ENCODE data around the gene SCN1B.
"Not testable (repeated sequence)": the region's sequence is repeated elsewhere in the genome, so short reads cannot be mapped to it uniquely, and the experiment has no call there.

The SCN1B gene

GRCh38 chr19:34994286-34994642 lies 36.0 kb upstream of the SCN1B start:
- no peaks in the 10 kb centered on the region for H3K27me3 ChIP-seq
- TF ChIP-seq Cebpa-rat (IDR thresholded peaks at IDR 0.05): no peak
- no peaks in the 10 kb centered on the region for H4K20me1 ChIP-seq
- H3K27ac ChIP-seq: no peak overlapping the region
- H3K9me3 ChIP-seq: peaks cover 32% of the 10 kb centered on the region
- no peak overlapping the region for H3K9ac ChIP-seq
- no peak overlapping the region for H3K4me3 ChIP-seq
- peaks cover 5% of the 10 kb centered on the region; the same call in 1 of the 2 replicates for H3K36me3 ChIP-seq
- no peak overlapping the region for H3K4me2 ChIP-seq
- peaks cover 41% of the 10 kb centered on the region for H3K4me1 ChIP-seq

- H3K9ac ChIP-seq: no peak overlapping the region
- H4K20me1 ChIP-seq: no peaks in the 10 kb centered on the region
- no peaks in the 10 kb centered on the region for H3K27me3 ChIP-seq
- peaks cover 41% of the 10 kb centered on the region for H3K4me1 ChIP-seq
- no peak overlapping the region for H3K4me2 ChIP-seq
- no peak for TF ChIP-seq Cebpa-rat (IDR thresholded peaks at IDR 0.05)
- 0 out of 2 replicates have a peak overlapping the region, but pooled peaks have one; percentile 12 for H3K4me3 ChIP-seq
- H3K36me3 ChIP-seq: peaks cover 5% of the 10 kb centered on the region; the same call in 1 of the 2 replicates
- peaks cover 32% of the 10 kb centered on the region for H3K9me3 ChIP-seq
- no peak overlapping the region; the same call in 1 of the 2 replicates for H3K27ac ChIP-seq
Measured at GRCh38 chr19:34994643-34995541, 35.4 kb upstream of the SCN1B start.

DNA sequence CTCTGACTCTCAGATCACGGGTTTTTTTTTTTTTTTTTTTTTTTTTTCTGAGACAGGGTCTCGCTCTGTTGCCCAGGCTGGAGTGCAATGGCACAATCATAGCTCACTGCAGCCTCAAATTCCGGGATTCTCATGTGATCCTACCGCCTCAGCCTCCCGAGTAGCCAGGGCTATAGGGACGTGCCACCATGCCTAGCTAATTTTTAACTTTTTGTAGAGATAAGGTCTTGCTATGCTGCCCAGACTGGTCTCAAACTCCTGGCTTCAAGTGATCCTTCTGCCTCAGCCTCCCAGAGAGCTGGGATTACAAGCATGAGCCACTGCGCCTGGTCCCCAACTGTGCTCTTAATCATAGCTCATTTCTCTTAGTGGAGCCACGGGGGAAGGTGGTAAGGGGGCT lies 34.7 kb upstream of the SCN1B start:
- peaks cover 32% of the 10 kb centered on the region for H3K9me3 ChIP-seq
- H3K4me3 ChIP-seq: no peak overlapping the region
- H4K20me1 ChIP-seq: no peaks in the 10 kb centered on the region
- no peaks in the 10 kb centered on the region for H3K27me3 ChIP-seq
- H3K9ac ChIP-seq: no peak overlapping the region
- peak overlapping the region; percentile 97 for H3K27ac ChIP-seq
- TF ChIP-seq Cebpa-rat (IDR thresholded peaks at IDR 0.05): no peak
- peaks cover 41% of the 10 kb centered on the region for H3K4me1 ChIP-seq
- H3K36me3 ChIP-seq: peaks cover 5% of the 10 kb centered on the region; the same call in 1 of the 2 replicates
- H3K4me2 ChIP-seq: peak overlapping the region; percentile 99; the same call in 1 of the 2 replicates

DNA sequence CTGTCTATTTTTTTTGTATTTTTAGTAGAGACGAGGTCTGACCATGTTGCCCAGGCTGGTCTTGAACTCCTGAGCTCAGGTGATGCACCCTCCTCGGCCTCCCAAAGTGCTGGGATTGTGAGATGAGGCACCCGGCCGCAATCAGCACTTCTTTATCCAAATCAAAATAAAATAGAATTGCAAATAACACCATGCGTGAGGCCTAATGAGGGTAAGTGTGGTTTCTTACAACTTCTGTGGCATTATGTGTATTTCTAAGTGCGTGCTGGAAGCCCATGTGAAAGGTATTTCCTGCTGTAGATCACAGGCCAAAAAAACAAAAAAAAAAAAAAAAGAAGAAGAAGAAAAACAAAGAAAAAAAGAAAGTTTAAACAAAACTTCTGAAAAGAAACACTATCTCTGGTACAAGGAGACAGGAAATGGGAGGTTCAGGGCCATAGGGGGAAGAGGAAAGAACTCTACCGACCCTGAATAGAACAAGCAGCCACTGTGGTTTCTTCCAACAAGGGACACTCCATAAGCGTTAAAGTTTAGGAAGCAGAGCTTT lies 33.1 kb upstream of the SCN1B start:
- H3K4me2 ChIP-seq: peak overlapping the region; percentile 99

DNA sequence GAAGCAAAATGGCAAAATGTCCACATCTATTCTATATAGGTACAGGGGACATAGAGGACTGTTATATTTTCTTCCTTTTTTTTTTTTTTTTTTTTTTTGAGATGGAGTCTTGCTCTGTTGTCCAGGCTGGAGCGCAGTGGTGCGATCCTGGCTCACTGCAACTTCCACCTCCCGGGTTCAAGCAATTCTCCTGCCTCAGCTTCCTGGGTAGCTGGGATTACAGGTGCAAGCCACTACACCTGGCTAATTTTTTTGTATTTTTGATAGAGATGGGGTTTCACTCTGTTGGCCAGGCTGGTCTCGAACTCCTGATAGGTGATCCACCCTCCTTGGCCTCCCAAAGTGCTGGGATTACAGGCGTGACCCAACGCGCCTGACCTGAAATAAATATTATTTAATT lies 32.0 kb upstream of the SCN1B start:
- H3K4me1 ChIP-seq: peaks cover 62% of the 10 kb centered on the region
- H3K9me3 ChIP-seq: peaks cover 26% of the 10 kb centered on the region
- H3K9ac ChIP-seq: peak overlapping the region; percentile 38; the same call in 1 of the 2 replicates
- peaks cover 20% of the 10 kb centered on the region for H3K36me3 ChIP-seq
- 0 out of 2 replicates have a peak overlapping the region, but pooled peaks have one; percentile 29 for H3K4me3 ChIP-seq
- H3K4me2 ChIP-seq: peak overlapping the region; percentile 99
- H3K27ac ChIP-seq: peak overlapping the region; percentile 97
- H3K27me3 ChIP-seq: not testable (repeated sequence)
- H4K20me1 ChIP-seq: peaks cover 26% of the 10 kb centered on the region

More for the DNA sequence above, 33.1 kb upstream of the SCN1B start:
- H3K4me1 ChIP-seq: peaks cover 51% of the 10 kb centered on the region
- H3K9ac ChIP-seq: peak overlapping the region; percentile 56; the same call in 1 of the 2 replicates
- H3K36me3 ChIP-seq: peaks cover 11% of the 10 kb centered on the region
- H3K27ac ChIP-seq: peak overlapping the region; percentile 97
- H3K27me3 ChIP-seq: no peaks in the 10 kb centered on the region
- peaks cover 15% of the 10 kb centered on the region for H4K20me1 ChIP-seq
- peak overlapping the region; percentile 29; the same call in 1 of the 2 replicates for H3K4me3 ChIP-seq
- H3K9me3 ChIP-seq: peaks cover 28% of the 10 kb centered on the region
- TF ChIP-seq Cebpa-rat (IDR thresholded peaks at IDR 0.05): no peak

DNA sequence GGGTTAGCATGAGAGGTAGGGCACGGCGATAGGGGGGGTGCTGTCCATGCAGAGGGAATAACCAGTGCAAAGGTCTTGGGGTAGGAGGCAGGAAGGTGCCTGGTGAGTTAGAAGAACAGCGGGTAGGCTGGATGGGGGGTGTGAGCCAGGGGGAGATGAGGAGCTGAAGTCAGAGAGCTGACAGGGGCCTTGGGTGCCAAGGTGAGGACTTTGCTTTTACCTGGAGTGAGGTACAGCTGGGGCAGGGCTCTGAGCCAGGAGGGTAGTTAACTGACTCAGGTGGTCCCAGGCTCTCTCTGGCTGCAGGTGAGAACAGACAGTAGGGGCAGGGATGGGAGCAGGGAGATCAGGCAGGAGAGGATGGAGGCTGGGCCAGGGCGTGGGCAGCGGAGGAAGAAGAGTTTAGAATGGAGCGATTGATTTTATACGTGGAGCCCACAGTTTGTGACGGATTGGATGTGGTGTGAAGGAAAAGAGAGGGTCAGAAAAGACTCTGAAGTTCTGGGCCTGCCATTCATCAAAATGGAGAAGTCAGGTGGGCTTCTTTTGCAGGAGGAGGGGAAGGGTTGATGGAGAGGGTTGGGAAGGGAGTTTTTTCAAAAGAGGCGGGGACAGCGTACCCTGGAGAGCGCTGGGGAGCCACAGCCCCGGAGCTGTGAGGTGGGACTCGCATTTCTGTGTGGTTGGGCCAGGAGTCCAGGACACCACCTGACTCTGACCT lies 31.3 kb upstream of the SCN1B start:
- Histone ChIP-seq H3K27ac (peak overlapping the region; percentile 97), H3K9ac (peak overlapping the region; percentile 95), H3K4me3 (peak overlapping the region; percentile 93), H3K4me2 (peak overlapping the region; percentile 99), H4K20me1 (peaks cover 33% of the 10 kb centered on the region), H3K36me3 (peaks cover 27% of the 10 kb centered on the region), H3K4me1 (peaks cover 69% of the 10 kb centered on the region), H3K9me3 (peaks cover 22% of the 10 kb centered on the region), H3K27me3 (no peaks in the 10 kb centered on the region)
- no peak for TF ChIP-seq Cebpa-rat (IDR thresholded peaks at IDR 0.05)

DNA sequence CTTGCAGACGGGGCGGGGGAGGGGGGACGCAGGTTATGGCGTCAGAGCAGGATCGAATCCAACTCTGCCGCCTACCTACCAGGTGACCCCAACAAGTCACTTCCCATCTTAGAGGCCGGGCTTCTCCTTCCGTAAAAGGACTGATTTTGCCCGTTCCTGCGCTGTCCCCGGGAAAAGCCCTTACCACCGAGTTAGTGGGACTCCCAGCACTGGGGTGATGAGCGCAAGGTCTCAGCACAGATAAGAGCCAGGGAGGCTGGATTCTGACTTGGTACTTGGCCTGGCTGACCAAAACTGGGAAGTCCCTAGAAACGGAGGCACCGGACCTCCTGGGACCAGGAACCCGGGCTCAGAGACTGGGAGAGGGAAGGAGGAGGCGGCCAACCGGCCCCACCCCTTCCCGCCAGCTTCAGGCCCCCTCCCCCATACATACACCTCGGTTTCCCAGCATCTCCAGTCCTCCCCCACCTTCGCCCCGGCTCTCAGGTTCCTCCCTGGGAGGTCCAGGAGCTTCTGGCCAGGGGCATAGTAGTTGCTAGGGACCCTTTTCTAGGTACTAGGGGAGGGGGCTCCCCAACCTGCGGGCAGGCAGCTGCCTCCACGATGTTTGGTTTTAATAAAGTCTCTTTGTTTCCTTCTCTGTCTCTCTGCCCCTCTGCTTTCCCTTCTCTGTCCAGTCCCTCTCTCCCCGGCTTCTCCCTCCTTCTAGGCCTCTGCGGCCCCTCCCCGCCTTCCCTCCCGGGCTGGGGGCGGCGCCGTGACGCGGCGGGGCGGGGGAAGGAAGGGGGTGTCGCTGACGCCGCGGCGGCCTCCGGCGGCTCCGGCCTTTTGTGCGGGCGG lies 30.6 kb upstream of the SCN1B start, which contains the start of gene GRAMD1A:
GRAMD1A (plus strand) TSS at position 826 of the 840 bp plus-strand sequence. CDS start 156 bp downstream, outside the sequence.
- TF ChIP-seq Cebpa-rat (IDR thresholded peaks at IDR 0.05): no peak
- peak within 1 kb of the TSS; percentile 99 for H3K4me2 ChIP-seq
- H3K36me3 ChIP-seq: peaks cover 34% of the 10 kb centered on the region
- peaks cover 41% of the 10 kb centered on the region for H4K20me1 ChIP-seq
- no peaks in the 10 kb centered on the region for H3K27me3 ChIP-seq
- peak within 1 kb of the TSS; percentile 93 for H3K4me3 ChIP-seq
- peak within 1 kb of the TSS; percentile 97 for H3K27ac ChIP-seq
- H3K9me3 ChIP-seq: peaks cover 14% of the 10 kb centered on the region
- peaks cover 77% of the 10 kb centered on the region for H3K4me1 ChIP-seq
- H3K9ac ChIP-seq: peak within 1 kb of the TSS; percentile 95

DNA sequence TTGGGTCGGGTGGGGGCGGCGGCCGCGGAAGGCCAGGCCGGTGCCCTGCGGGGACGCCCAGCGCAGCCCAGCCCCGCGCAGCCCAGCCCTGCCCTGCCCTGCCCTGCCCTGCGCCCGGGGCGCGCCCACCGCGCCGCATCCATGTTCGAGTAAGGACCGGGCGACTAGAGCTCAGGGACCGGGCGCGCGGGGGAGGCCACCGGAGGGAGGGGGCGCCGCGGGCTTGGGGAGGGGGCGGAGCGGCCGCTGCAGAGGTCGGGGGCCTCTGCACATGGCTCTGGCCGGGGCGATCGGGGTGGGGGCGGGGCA lies 30.0 kb upstream of the SCN1B start:
- Histone ChIP-seq H3K9ac (peak overlapping the region; percentile 95), H3K9me3 (peaks cover 8% of the 10 kb centered on the region), H3K4me2 (peak overlapping the region; percentile 99), H3K36me3 (peaks cover 34% of the 10 kb centered on the region), H3K27me3 (no peaks in the 10 kb centered on the region), H3K27ac (peak overlapping the region; percentile 97), H4K20me1 (peaks cover 47% of the 10 kb centered on the region), H3K4me1 (peaks cover 79% of the 10 kb centered on the region), H3K4me3 (peak overlapping the region; percentile 93)
- no peak for TF ChIP-seq Cebpa-rat (IDR thresholded peaks at IDR 0.05)
